Peyer's patch (tissue), 4 donors: ENCODE measurements around the gene GPHB5. TPM values are rescaled to one million over a fixed set of nuclear protein-coding genes. Genes with fewer than 3 reads are reported as not detected.

Experiments used
- DNase-seq, 3 donors: peaks; one replicate each; pipeline ENCODE4 v3.0.0-alpha.2; 2017 to 2019
- H3K27ac ChIP-seq, 4 donors: fragments of 200-600 bp; sonication (generic); one replicate each; pipeline ENCODE4 v1.5.1; 2016 to 2019
- H3K27me3 ChIP-seq, 2 donors: fragments of 200-600 bp; sonication (generic); one replicate each; pipeline ENCODE4 v1.5.1; 2019
- H3K36me3 ChIP-seq, 3 donors: fragments of 200-600 bp; sonication (generic); one replicate each; pipeline ENCODE4 v1.5.1; 2016 to 2019
- H3K4me1 ChIP-seq, 4 donors: fragments of 200-600 bp; sonication (generic); one replicate each; pipeline ENCODE4 v1.5.1; 2016 to 2019
- H3K4me3 ChIP-seq, 4 donors: fragments of 200-600 bp; sonication (generic); 1 replicate in 3 of 4; 2 replicates in 1 of 4; pipeline ENCODE4 v1.5.1; 2016 to 2019; ENCODE audit warnings: mild to moderate bottlenecking in 1 of 4
- H3K9me3 ChIP-seq, 4 donors: fragments of 200-600 bp; sonication (generic); one replicate each; pipeline ENCODE4 v1.5.1; 2016 to 2019; ENCODE audit warnings: mild to moderate bottlenecking in 1 of 4
- POLR2A ChIP-seq, 2 donors: fragments of 450-650 bp; IDR thresholded peaks; one replicate each; pipeline ENCODE4 v1.5.1; 2017; ENCODE audit warnings: antibody characterized with exemption in 2 of 2, mild to moderate bottlenecking in 2 of 2, moderate library complexity in 2 of 2
- total RNA-seq, 4 donors: library from RNA; depleted of rRNA; stranded (reverse); fragments of >200 nt; gene quantifications; one replicate each; pipeline ENCODE4 v1.1.0, GENCODE V29; 2016
- TF ChIP-seq, protein P1 (sequence below), 6 experiments: fragments of 450-650 bp in 4 of 6; fragments of 200-600 bp in 2 of 6; sonication (generic) in 1 of 6; IDR thresholded peaks; one replicate each; pipeline ENCODE4 v1.5.1; 2017 to 2019; ENCODE audit warnings: antibody characterized with exemption in 6 of 6, mild to moderate bottlenecking in 3 of 6, moderate library complexity in 1 of 6

The GPHB5 gene, protein sequence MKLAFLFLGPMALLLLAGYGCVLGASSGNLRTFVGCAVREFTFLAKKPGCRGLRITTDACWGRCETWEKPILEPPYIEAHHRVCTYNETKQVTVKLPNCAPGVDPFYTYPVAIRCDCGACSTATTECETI
- not detected for total RNA-seq

DNA sequence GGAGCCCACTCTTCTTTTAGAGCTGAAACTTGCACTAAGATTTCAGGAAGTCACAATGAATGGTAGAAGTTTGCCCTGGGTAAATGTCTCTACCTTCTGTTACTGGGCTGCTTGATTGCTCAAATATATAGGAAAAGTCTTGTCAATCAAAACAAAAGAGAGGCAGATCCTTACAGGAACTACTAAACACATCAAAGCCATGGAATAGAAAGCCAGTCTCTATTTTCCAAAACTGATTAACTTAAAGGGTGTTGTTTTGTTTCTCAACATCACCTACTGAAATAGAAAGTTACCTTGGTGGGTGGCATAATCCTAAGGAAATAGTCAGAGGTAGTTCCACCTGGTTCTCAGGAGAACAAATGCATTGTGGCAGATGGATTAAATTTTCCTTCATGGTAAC lies at the start of gene GPHB5:
Gene GPHB5 (minus strand): TSS at position 101 of the 400 bp plus-strand sequence. CDS start 1,086 bp downstream, outside the sequence.
- no peaks in the 10 kb centered on the region for H3K9me3 ChIP-seq
- H3K36me3 ChIP-seq, result no peaks in the 10 kb centered on the region
- TF ChIP-seq POLR2A (IDR thresholded peaks at IDR 0.05), result no peak
- TF ChIP-seq, protein P1, sequence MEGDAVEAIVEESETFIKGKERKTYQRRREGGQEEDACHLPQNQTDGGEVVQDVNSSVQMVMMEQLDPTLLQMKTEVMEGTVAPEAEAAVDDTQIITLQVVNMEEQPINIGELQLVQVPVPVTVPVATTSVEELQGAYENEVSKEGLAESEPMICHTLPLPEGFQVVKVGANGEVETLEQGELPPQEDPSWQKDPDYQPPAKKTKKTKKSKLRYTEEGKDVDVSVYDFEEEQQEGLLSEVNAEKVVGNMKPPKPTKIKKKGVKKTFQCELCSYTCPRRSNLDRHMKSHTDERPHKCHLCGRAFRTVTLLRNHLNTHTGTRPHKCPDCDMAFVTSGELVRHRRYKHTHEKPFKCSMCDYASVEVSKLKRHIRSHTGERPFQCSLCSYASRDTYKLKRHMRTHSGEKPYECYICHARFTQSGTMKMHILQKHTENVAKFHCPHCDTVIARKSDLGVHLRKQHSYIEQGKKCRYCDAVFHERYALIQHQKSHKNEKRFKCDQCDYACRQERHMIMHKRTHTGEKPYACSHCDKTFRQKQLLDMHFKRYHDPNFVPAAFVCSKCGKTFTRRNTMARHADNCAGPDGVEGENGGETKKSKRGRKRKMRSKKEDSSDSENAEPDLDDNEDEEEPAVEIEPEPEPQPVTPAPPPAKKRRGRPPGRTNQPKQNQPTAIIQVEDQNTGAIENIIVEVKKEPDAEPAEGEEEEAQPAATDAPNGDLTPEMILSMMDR (IDR thresholded peaks at IDR 0.05), result no peak
- H3K4me1 ChIP-seq, result no peaks in the 10 kb centered on the region
- no peak for DNase-seq
- H3K4me3 ChIP-seq, result no peak within 1 kb of the TSS
- no peaks in the 10 kb centered on the region for H3K27me3 ChIP-seq
- no peak within 1 kb of the TSS for H3K27ac ChIP-seq

DNA sequence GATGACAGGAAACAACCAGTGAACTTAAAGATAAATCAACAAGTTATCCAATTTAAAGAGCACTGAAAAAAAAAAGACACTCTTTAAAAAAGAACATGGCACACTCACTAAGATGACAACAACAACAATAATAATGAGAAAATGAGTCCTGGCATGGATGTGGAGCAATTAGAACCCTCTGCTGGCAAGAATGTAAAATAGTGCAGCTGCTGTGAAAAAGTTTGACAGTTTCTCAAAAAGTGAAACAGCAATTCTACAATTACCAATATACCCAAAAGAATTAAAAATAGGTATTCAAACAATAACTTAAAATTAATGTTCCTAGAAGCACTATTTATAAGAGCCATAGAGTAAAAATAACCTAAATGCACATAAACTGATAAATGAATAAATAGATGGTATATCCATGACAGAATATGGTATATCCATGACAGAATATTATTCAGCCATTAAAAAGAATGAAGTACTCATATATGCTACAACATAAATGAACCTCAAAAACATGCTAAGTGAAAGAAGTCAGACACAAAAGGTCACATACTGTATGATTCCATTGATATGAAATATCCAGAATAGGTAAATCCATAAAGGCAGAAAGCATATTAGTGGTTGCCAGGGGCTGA lies 49.1 kb upstream of the GPHB5 start:
- TF ChIP-seq, protein P1 (IDR thresholded peaks at IDR 0.05), result no peak
- TF ChIP-seq POLR2A (IDR thresholded peaks at IDR 0.05), result no peak
- no peak overlapping the region for H3K27ac ChIP-seq
- peaks cover 0 to under 1% (median 0%) of the 10 kb centered on the region in 3 donors for H3K36me3 ChIP-seq
- no peaks in the 10 kb centered on the region for H3K27me3 ChIP-seq
- H3K9me3 ChIP-seq, result no peaks in the 10 kb centered on the region
- DNase-seq, result no peak
- H3K4me3 ChIP-seq, result no peak overlapping the region
- H3K4me1 ChIP-seq, result no peaks in the 10 kb centered on the region

DNA sequence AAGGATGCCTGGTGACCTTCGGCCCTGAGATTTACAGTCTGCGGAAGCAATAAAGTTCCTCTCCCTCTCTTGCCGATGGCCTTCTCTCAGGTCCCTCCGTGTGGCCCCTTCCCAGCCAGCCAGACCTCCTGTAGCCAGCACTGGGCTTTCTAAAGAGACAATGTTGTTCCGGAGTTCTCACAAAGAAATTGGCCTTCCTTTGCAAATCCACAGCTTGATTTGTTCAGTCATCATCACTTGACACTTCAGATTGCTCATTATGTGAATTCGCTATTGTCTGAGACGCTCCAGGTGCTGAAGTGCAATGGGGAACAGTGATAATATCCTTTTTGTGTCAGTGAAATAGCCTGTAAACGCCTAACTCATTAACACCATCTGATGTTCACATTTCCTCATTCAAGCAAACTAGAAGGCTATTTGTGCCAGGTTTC lies 43.7 kb upstream of the GPHB5 start:
- no peak overlapping the region for H3K27ac ChIP-seq
- DNase-seq, result no peak

GRCh38 chr14:63361790-63362189 lies 43.1 kb upstream of the GPHB5 start:
- no peak for TF ChIP-seq POLR2A (IDR thresholded peaks at IDR 0.05)
- TF ChIP-seq, protein P1 (IDR thresholded peaks at IDR 0.05), result no peak
- H3K4me3 ChIP-seq, result no peak overlapping the region
- no peaks in the 10 kb centered on the region for H3K9me3 ChIP-seq
- H3K36me3 ChIP-seq, result no peaks in the 10 kb centered on the region
- H3K27me3 ChIP-seq, result no peaks in the 10 kb centered on the region
- no peaks in the 10 kb centered on the region for H3K4me1 ChIP-seq
- H3K27ac ChIP-seq, result no peak overlapping the region
- no peak for DNase-seq

More for the DNA sequence above, 43.7 kb upstream of the GPHB5 start:
- no peaks in the 10 kb centered on the region for H3K4me1 ChIP-seq
- H3K36me3 ChIP-seq, result no peaks in the 10 kb centered on the region
- H3K9me3 ChIP-seq, result no peaks in the 10 kb centered on the region
- TF ChIP-seq, protein P1 (IDR thresholded peaks at IDR 0.05), result no peak
- no peak for TF ChIP-seq POLR2A (IDR thresholded peaks at IDR 0.05)
- H3K4me3 ChIP-seq, result no peak overlapping the region
- no peaks in the 10 kb centered on the region for H3K27me3 ChIP-seq

DNA sequence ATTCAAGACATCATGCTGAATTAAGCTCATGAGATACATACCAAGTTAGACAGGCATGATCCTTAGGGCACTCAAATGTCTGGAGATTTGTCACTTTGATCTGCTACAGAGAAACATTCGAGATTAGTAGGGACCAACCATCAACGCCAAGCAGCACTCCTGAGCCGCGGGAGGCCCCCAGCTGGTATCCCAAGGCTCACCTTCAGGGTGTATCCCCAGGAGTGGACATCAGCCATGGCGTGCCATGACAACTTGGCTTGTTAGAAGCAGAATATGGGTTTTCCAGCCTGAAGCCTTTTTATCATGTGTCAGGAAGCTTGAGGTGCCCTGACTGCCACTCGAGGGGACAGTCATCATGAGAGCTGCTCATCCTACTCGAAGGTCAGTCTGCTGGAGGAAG lies 39.1 kb upstream of the GPHB5 start:
- TF ChIP-seq, protein P1 (IDR thresholded peaks at IDR 0.05), result no peak
- TF ChIP-seq POLR2A (IDR thresholded peaks at IDR 0.05), result no peak
- H3K27ac ChIP-seq, result no peak overlapping the region
- H3K4me3 ChIP-seq, result no peak overlapping the region
- no peaks in the 10 kb centered on the region for H3K36me3 ChIP-seq
- H3K9me3 ChIP-seq, result no peaks in the 10 kb centered on the region
- DNase-seq, result no peak
- no peaks in the 10 kb centered on the region for H3K27me3 ChIP-seq
- H3K4me1 ChIP-seq, result no peaks in the 10 kb centered on the region
